ENCODE measurements around the gene CHRNA1. TPM values are rescaled to one million over a fixed set of nuclear protein-coding genes. Genes with fewer than 3 reads are reported as not detected.

The CHRNA1 gene
- total and polyA plus RNA-seq, 4 donors, result not detected

- Histone ChIP-seq H3K27ac (ENCODE audit: low read depth in 1 of 2, low read length in 2 of 2) (no peak overlapping the region), H3K4me1 (ENCODE audit: control insufficient read depth in 4 of 4, insufficient read depth in 4 of 4, low read length in 3 of 4) (no peaks in the 10 kb centered on the region), H3K36me3 (ENCODE audit: control insufficient read depth in 4 of 4, insufficient read depth in 3 of 4, low read depth in 1 of 4, low read length in 3 of 4) (no peaks in the 10 kb centered on the region), H3K4me3 (ENCODE audit: low read depth in 1 of 3, low read length in 3 of 3) (no peak overlapping the region), H3K9me3 (ENCODE audit: control insufficient read depth in 4 of 4, low read length in 3 of 4) (no peaks in the 10 kb centered on the region), H3K9ac (ENCODE audit: low read depth in 1 of 2, low read length in 2 of 2) (no peak overlapping the region), H3K27me3 (ENCODE audit: control insufficient read depth in 4 of 4, insufficient read depth in 4 of 4, low read length in 3 of 4) (no peaks in the 10 kb centered on the region)
- TF ChIP-seq FOXA2 (IDR thresholded peaks at IDR 0.05) (no peak), GABPA (IDR thresholded peaks at IDR 0.05 in 1 of 2, conservative IDR thresholded peaks at IDR 0.05 in 1 of 2) (no peak), FOXA1 (IDR thresholded peaks at IDR 0.05) (no peak), ATF3 (IDR thresholded peaks at IDR 0.05) (no peak), MAX (IDR thresholded peaks at IDR 0.05) (no peak), ZBTB33 (IDR thresholded peaks at IDR 0.05) (no peak), RAD21 (IDR thresholded peaks at IDR 0.05) (no peak), JUND (IDR thresholded peaks at IDR 0.05) (no peak), RXRA (IDR thresholded peaks at IDR 0.05) (no peak), HNF4G (IDR thresholded peaks at IDR 0.05) (no peak), YY1 (IDR thresholded peaks at IDR 0.05) (no peak), REST (IDR thresholded peaks at IDR 0.05) (no peak), NR2F2 (IDR thresholded peaks at IDR 0.05) (no peak), HNF4A (conservative IDR thresholded peaks at IDR 0.05) (no peak), SP1 (IDR thresholded peaks at IDR 0.05) (no peak), CTCF (IDR thresholded peaks at IDR 0.05; ENCODE audit: low read depth, low read length, missing input control) (no peak), EGR1 (IDR thresholded peaks at IDR 0.05; ENCODE audit: low read depth in 2 of 2) (no peak), TAF1 (conservative IDR thresholded peaks at IDR 0.05) (no peak)
- 75% methylated on average over 5 of the region's 5 CpGs for WGBS
- DNase-seq (ENCODE audit: low spot score), result no peak
Measured at GRCh38 chr2:174762464-174762863, 1.8 kb downstream of the CHRNA1 start.
